GM12878 (cell line): Measurements from ENCODE around the gene NDUFAF5. TPM values are rescaled to one million over a fixed set of nuclear protein-coding genes. Genes with fewer than 3 reads are reported as not detected.

Experiments used
- ATAC-seq: fragments of 200-7000 bp; cut with Tn5 transposase; 3 replicates; pipeline ENCODE4 v1.9.1; 2020; ENCODE audit warnings: mild to moderate bottlenecking, moderate library complexity
- BruUV-seq: library from RNA; stranded (reverse); fragments of 400-500 nt; replicated peaks from 2 replicates; lab custom pipeline; 2021; lab: Mats Ljungman, UMichigan
- CTCF ChIA-PET: fragments of 300-600 bp; sonication (Branson Sonifier 250); formaldehyde crosslinking; extraction: SDS; loops from one replicate; lab custom pipeline; 2021; ENCODE audit warnings: inconsistent platforms; lab: Yijun Ruan, JAX
- POLR2A ChIA-PET: fragments of 350-600 bp; formaldehyde crosslinking; extraction: SDS; loops from one replicate; lab custom pipeline; 2021; ENCODE audit warnings: inconsistent platforms; lab: Charles Lee
- RAD21 ChIA-PET: fragments of 300-600 bp; sonication (Branson Sonifier 250); formaldehyde crosslinking; loops from one replicate; lab custom pipeline; 2023; ENCODE audit warnings: antibody characterized with exemption; ENCODE audit not compliant: unreplicated experiment; lab: Charles Lee
- SMC1A ChIA-PET: fragments of 300-600 bp; sonication (Branson Sonifier 250); formaldehyde crosslinking; loops from one replicate; lab custom pipeline; 2023; ENCODE audit not compliant: unreplicated experiment, uncharacterized antibody; lab: Charles Lee
- DNase-seq: peaks from one replicate; pipeline ENCODE4 v3.0.0-alpha.2; 2011; ENCODE audit warnings: low read depth, low spot score
- FAIRE-seq: peaks from 3 replicates; lab custom pipeline; 2011; peaks lifted over from hg19 to GRCh38; lab: Jason Lieb, UNC
- H2AFZ ChIP-seq: 2 replicates; pipeline ENCODE4 v1.6.0; 2011; ENCODE audit warnings: low read depth, low read length, control low read depth; ENCODE audit not compliant: control insufficient read depth
- H3K27ac ChIP-seq: 2 replicates; pipeline ENCODE4 v1.5.1; 2011; ENCODE audit warnings: control low read depth; ENCODE audit not compliant: control insufficient read depth, insufficient read depth
- H3K27me3 ChIP-seq, 2 experiments: replicated peaks in 1 of 2; 2 replicates each; pipeline versions ENCODE4 v1.6.0 to v1.6.1; 2011; ENCODE audit warnings: low read length in 1 of 2; ENCODE audit not compliant: control insufficient read depth in 2 of 2, insufficient read depth in 2 of 2
- H3K36me3 ChIP-seq, 2 experiments: 2 replicates each; pipeline ENCODE4 v1.5.1; 2011; ENCODE audit warnings: low read length in 1 of 2; ENCODE audit not compliant: control insufficient read depth in 2 of 2, insufficient read depth in 2 of 2
- H3K4me1 ChIP-seq: 2 replicates; pipeline ENCODE4 v1.6.1; 2011; ENCODE audit warnings: mild to moderate bottlenecking, low read length, moderate library complexity, mixed read lengths; ENCODE audit not compliant: control insufficient read depth, insufficient read depth
- H3K4me2 ChIP-seq: 2 replicates; pipeline ENCODE4 v1.6.0; 2011; ENCODE audit warnings: control low read depth; ENCODE audit not compliant: control insufficient read depth, insufficient read depth
- H3K4me3 ChIP-seq: fragments of 200-600 bp; sonication (generic); 2 replicates; pipeline ENCODE4 v1.5.1; 2016
- H3K79me2 ChIP-seq: 2 replicates; pipeline ENCODE4 v1.6.0; 2011; ENCODE audit warnings: low read length; ENCODE audit not compliant: control insufficient read depth, insufficient read depth
- H3K9ac ChIP-seq: 2 replicates; pipeline ENCODE4 v1.8.0; 2011; ENCODE audit warnings: low read length, control low read depth, mixed read lengths; ENCODE audit not compliant: control insufficient read depth, insufficient read depth
- H3K9me3 ChIP-seq: replicated peaks from 3 replicates; pipeline ENCODE4 v1.5.1; 2011; ENCODE audit warnings: mild to moderate bottlenecking, low read length; ENCODE audit not compliant: control insufficient read depth, insufficient read depth
- H4K20me1 ChIP-seq: 2 replicates; pipeline ENCODE4 v1.6.0; 2011; ENCODE audit not compliant: control insufficient read depth, insufficient read depth
- BCLAF1 ChIP-seq: fragments of 450-650 bp; IDR thresholded peaks from 2 replicates; pipeline ENCODE4 v1.6.1; 2017; ENCODE audit warnings: antibody characterized with exemption, mild to moderate bottlenecking, moderate library complexity
- CHD1 ChIP-seq: IDR thresholded peaks from 2 replicates; pipeline ENCODE4 v1.6.1; 2012; ENCODE audit warnings: low read depth, low read length, improper control_type of control experiment
- CHD2 ChIP-seq: IDR thresholded peaks from 2 replicates; pipeline ENCODE4 v1.6.1; 2011; ENCODE audit warnings: low read depth, low read length, improper control_type of control experiment, borderline replicate concordance
- E4F1 ChIP-seq: fragments of 450-650 bp; IDR thresholded peaks from 2 replicates; pipeline ENCODE4 v1.6.1; 2018; ENCODE audit warnings: borderline replicate concordance, mild to moderate bottlenecking; ENCODE audit not compliant: partially characterized antibody
- HCFC1 ChIP-seq: fragments of 150-350 bp; IDR thresholded peaks from 2 replicates; pipeline ENCODE4 v1.6.1; 2014; ENCODE audit warnings: low read length
- IKZF1 ChIP-seq: fragments of 450-650 bp; conservative IDR thresholded peaks from 2 replicates; pipeline ENCODE4 v1.6.1; 2017; ENCODE audit warnings: antibody characterized with exemption, mild to moderate bottlenecking
- MAX ChIP-seq: IDR thresholded peaks from 2 replicates; pipeline ENCODE4 v1.6.1; 2012; ENCODE audit warnings: low read depth, low read length, improper control_type of control experiment
- MEF2B ChIP-seq: fragments of 450-650 bp; IDR thresholded peaks from 2 replicates; pipeline ENCODE4 v1.6.1; 2018; ENCODE audit warnings: mild to moderate bottlenecking, moderate library complexity; ENCODE audit not compliant: partially characterized antibody, poor library complexity, severe bottlenecking
- NR2C2 ChIP-seq: IDR thresholded peaks from 2 replicates; pipeline ENCODE4 v1.6.1; 2011; ENCODE audit warnings: borderline replicate concordance, low read depth; ENCODE audit not compliant: control insufficient read depth, insufficient read length
- RCOR1 ChIP-seq: conservative IDR thresholded peaks from 2 replicates; pipeline ENCODE4 v1.6.1; 2012; ENCODE audit warnings: low read depth, low read length, improper control_type of control experiment
- RELB ChIP-seq: fragments of 450-650 bp; IDR thresholded peaks from 2 replicates; pipeline ENCODE4 v1.6.1; 2017; ENCODE audit warnings: low read depth, mild to moderate bottlenecking, moderate library complexity
- SMC3 ChIP-seq: IDR thresholded peaks from 2 replicates; pipeline ENCODE4 v1.6.1; 2011; ENCODE audit warnings: low read length, improper control_type of control experiment, borderline replicate concordance
- SUZ12 ChIP-seq: fragments of 200-600 bp; sonication (generic); IDR thresholded peaks from one replicate; pipeline ENCODE4 v1.6.1; 2018; ENCODE audit warnings: antibody characterized with exemption, mild to moderate bottlenecking; ENCODE audit not compliant: unreplicated experiment
- USF1 ChIP-seq: IDR thresholded peaks from 2 replicates; pipeline ENCODE4 v1.6.1; 2011; ENCODE audit warnings: borderline replicate concordance, low read depth, mild to moderate bottlenecking, moderate library complexity, mixed read lengths, low read length; ENCODE audit not compliant: insufficient read depth; ENCODE audit errors: extremely low read length
- WGBS: methylation state at CpG from one replicate; pipeline ENCODE4 v1.1.6; 2016; ENCODE audit warnings: low lambda C conversion rate; ENCODE audit not compliant: insufficient replicate concordance, insufficient coverage; ENCODE audit errors: missing lambda C conversion rate; 5-methylcytosine and 5-hydroxymethylcytosine counted together
- in situ Hi-C: fragments of 300-500 bp; cut with MboI; formaldehyde crosslinking; loops from 9 replicates; pipeline ENCODE4 v1.14.3; 2018; ENCODE audit warnings: mixed read lengths
- intact Hi-C: fragments of 100-400 bp; cut with micrococcal nuclease; formaldehyde crosslinking; loops from one replicate; pipeline ENCODE4 v1.14.2; 2022; ENCODE audit not compliant: unreplicated experiment
- polyA plus RNA-seq, 11 experiments: library from polyadenylated mRNA; depleted of rRNA in 4 of 11; unstranded in 6 of 11; stranded (reverse) in 5 of 11; fragments of >200 nt; fragmentation: Nextera tagmentation in 4 of 11; fragmentation: Illumina TruSeq in 1 of 11; extraction: Ambion mirVana in 4 of 11; extraction: Trizol in 1 of 11; gene quantifications; 1 replicate in 1 of 11; 2 replicates in 10 of 11; pipeline versions ENCODE4 v1.2.1 to v1.2.3, GENCODE V29; 2011 to 2016; ENCODE audit warnings: inconsistent platforms in 2 of 11, missing spikeins in 2 of 11, low read depth in 1 of 11
- total RNA-seq, 4 experiments: library from RNA; depleted of rRNA in 3 of 4; stranded (reverse); fragments of >200 nt in 3 of 4; fragmentation: Illumina TruSeq in 1 of 4; extraction: Trizol in 1 of 4; gene quantifications; 2 replicates each; pipeline versions ENCODE4 v1.2.1 to v1.2.3, GENCODE V29; 2013 to 2021

NDUFAF5 gene
- total and polyA plus RNA-seq, 10 of the 15 experiments (the other 5 are each of a cell fraction or from before 2014, with no cell fraction given), result 15.6 to 36.9 (median 28.0) TPM

GRCh38 chr20:13865156-13865555 lies 80.3 kb downstream of the NDUFAF5 start (continued):
- no peak for TF ChIP-seq IKZF1
- no peak for TF ChIP-seq RCOR1

- Histone ChIP-seq H3K79me2 (no peaks in the 10 kb centered on the region), H3K27ac (no peak overlapping the region), H3K9ac (no peak overlapping the region), H3K4me1 (no peaks in the 10 kb centered on the region), H2AFZ (no peak overlapping the region), H3K4me2 (no peak overlapping the region), H3K36me3 (no peaks in the 10 kb centered on the region), H3K4me3 (no peak overlapping the region), H3K9me3 (no peaks in the 10 kb centered on the region), H3K27me3 (no peaks in the 10 kb centered on the region), H4K20me1 (no peaks in the 10 kb centered on the region)
- CTCF ChIA-PET, result interaction anchor here (1.4 kb wide), 1 partner anchor 9 kb away, joined by 3 read pairs; no protein-coding TSS in a partner anchor
- no peak for ATAC-seq
- FAIRE-seq, result no peak
- WGBS, result 48% methylated on average over 5 of the region's 5 CpGs
- intact Hi-C loops, result no loop called here
- no peak for DNase-seq
- RAD21 ChIA-PET, result no interaction called here
- no TSS peak for BruUV-seq
- SMC1A ChIA-PET, result interaction anchor here (1.3 kb wide), 1 partner anchor 48 kb away, joined by 3 read pairs; no protein-coding TSS in a partner anchor
- in situ Hi-C loops, result no loop called here
- POLR2A ChIA-PET, result no interaction called here
- TF ChIP-seq CHD1 (no peak), SMC3 (no peak), MAX (no peak), RELB (no peak), HCFC1 (no peak), CHD2 (no peak), MEF2B (no peak), NR2C2 (no peak), USF1 (no peak), E4F1 (no peak), BCLAF1 (no peak), SUZ12 (no peak)
Observed at GRCh38 chr20:13865791-13866351, 81.0 kb downstream of the NDUFAF5 start.
